GM12878 (cell line): ENCODE data around the gene SMIM22. TPM values are rescaled to one million over a fixed set of nuclear protein-coding genes. Genes with fewer than 3 reads are reported as not detected.

Experiments
- ATF7 ChIP-seq: fragments of 450-650 bp; IDR thresholded peaks from 2 replicates; pipeline ENCODE4 v1.6.1; 2016; ENCODE audit warnings: low read depth, mild to moderate bottlenecking
- BACH1 ChIP-seq: fragments of 450-650 bp; IDR thresholded peaks from 2 replicates; pipeline ENCODE4 v1.6.1; 2017; ENCODE audit warnings: mild to moderate bottlenecking, borderline replicate concordance
- CBFB ChIP-seq: IDR thresholded peaks from 2 replicates; pipeline ENCODE4 v1.6.1; 2016; ENCODE audit warnings: antibody characterized with exemption, low read depth
- CBX5 ChIP-seq: sonication (generic); IDR thresholded peaks from 2 replicates; pipeline ENCODE4 v1.6.1; 2016; ENCODE audit warnings: low read depth, moderate library complexity, mild to moderate bottlenecking, inconsistent platforms
- CTCF ChIP-seq, 3 experiments: IDR thresholded peaks in 2 of 3; conservative IDR thresholded peaks in 1 of 3; 2 replicates each; pipeline ENCODE4 v1.5.1; 2011; ENCODE audit warnings: low read depth in 3 of 3, low read length in 3 of 3, mild to moderate bottlenecking in 3 of 3, control low read depth in 2 of 3, moderate library complexity in 2 of 3, inconsistent platforms in 1 of 3, mixed read lengths in 1 of 3; ENCODE audit not compliant: control insufficient read depth in 2 of 3, insufficient read depth in 1 of 3; ENCODE audit errors: extremely low read depth in 1 of 3
- CUX1 ChIP-seq: IDR thresholded peaks from 2 replicates; pipeline ENCODE4 v1.6.1; 2012; ENCODE audit warnings: improper control_type of control experiment, low read depth, low read length; ENCODE audit not compliant: insufficient replicate concordance
- EZH2 ChIP-seq: IDR thresholded peaks from 2 replicates; pipeline ENCODE4 v1.6.1; 2012; ENCODE audit warnings: low read depth, mild to moderate bottlenecking, control low read depth, inconsistent platforms, low read length, borderline replicate concordance; ENCODE audit not compliant: control insufficient read depth
- GABPA ChIP-seq: IDR thresholded peaks from 2 replicates; pipeline ENCODE4 v1.6.1; 2014; ENCODE audit warnings: antibody characterized with exemption, low read depth, mild to moderate bottlenecking, inconsistent platforms
- IKZF1 ChIP-seq: fragments of 450-650 bp; conservative IDR thresholded peaks from 2 replicates; pipeline ENCODE4 v1.6.1; 2017; ENCODE audit warnings: antibody characterized with exemption, mild to moderate bottlenecking
- LARP7 ChIP-seq: fragments of 450-650 bp; IDR thresholded peaks from 2 replicates; pipeline ENCODE4 v1.6.1; 2017; ENCODE audit warnings: mild to moderate bottlenecking
- MEF2A ChIP-seq: IDR thresholded peaks from 2 replicates; pipeline ENCODE4 v1.6.1; 2011; ENCODE audit warnings: low read depth, mild to moderate bottlenecking, low read length, moderate library complexity; ENCODE audit not compliant: insufficient read depth
- MXI1 ChIP-seq: fragments of 150-350 bp; IDR thresholded peaks from 2 replicates; pipeline ENCODE4 v1.6.1; 2011; ENCODE audit warnings: low read depth, mild to moderate bottlenecking, inconsistent platforms, low read length, improper control_type of control experiment
- MYC ChIP-seq: IDR thresholded peaks from 2 replicates; pipeline ENCODE4 v1.6.1; 2011; ENCODE audit warnings: mild to moderate bottlenecking, low read length, moderate library complexity, inconsistent platforms; ENCODE audit not compliant: insufficient read depth, insufficient replicate concordance, insufficient read length, severe bottlenecking
- NFYA ChIP-seq: IDR thresholded peaks from 2 replicates; pipeline ENCODE4 v1.6.1; 2011; ENCODE audit warnings: low read depth, mild to moderate bottlenecking, low read length, improper control_type of control experiment, borderline replicate concordance
- SMAD5 ChIP-seq: IDR thresholded peaks from 2 replicates; pipeline ENCODE4 v1.6.1; 2016; ENCODE audit warnings: antibody characterized with exemption, low read depth
- STAT1 ChIP-seq: fragments of 450-650 bp; conservative IDR thresholded peaks from 2 replicates; pipeline ENCODE4 v1.6.1; 2014; ENCODE audit warnings: antibody characterized with exemption, mild to moderate bottlenecking
- ZNF384 ChIP-seq: IDR thresholded peaks from 2 replicates; pipeline ENCODE4 v1.6.1; 2012; ENCODE audit warnings: low read depth, mild to moderate bottlenecking, low read length, improper control_type of control experiment, borderline replicate concordance
- ZNF687 ChIP-seq: fragments of 450-650 bp; IDR thresholded peaks from 2 replicates; pipeline ENCODE4 v1.6.1; 2017; ENCODE audit warnings: mild to moderate bottlenecking, moderate library complexity
- polyA plus RNA-seq, 11 experiments: library from polyadenylated mRNA; depleted of rRNA in 4 of 11; unstranded in 6 of 11; stranded (reverse) in 5 of 11; fragments of >200 nt; fragmentation: Nextera tagmentation in 4 of 11; fragmentation: Illumina TruSeq in 1 of 11; extraction: Ambion mirVana in 4 of 11; extraction: Trizol in 1 of 11; gene quantifications; 1 replicate in 1 of 11; 2 replicates in 10 of 11; pipeline versions ENCODE4 v1.2.1 to v1.2.3, GENCODE V29; 2011 to 2016; ENCODE audit warnings: inconsistent platforms in 2 of 11, missing spikeins in 2 of 11, low read depth in 1 of 11
- total RNA-seq, 4 experiments: library from RNA; depleted of rRNA in 3 of 4; stranded (reverse); fragments of >200 nt in 3 of 4; fragmentation: Illumina TruSeq in 1 of 4; extraction: Trizol in 1 of 4; gene quantifications; 2 replicates each; pipeline versions ENCODE4 v1.2.1 to v1.2.3, GENCODE V29; 2013 to 2021

Gene SMIM22
- total and polyA plus RNA-seq, 10 of the 15 experiments (the other 5 are each of a cell fraction or from before 2014, with no cell fraction given), result 0.83 TPM; not detected in 9

- TF ChIP-seq CTCF (IDR thresholded peaks at IDR 0.05 in 2 of 3, conservative IDR thresholded peaks at IDR 0.05 in 1 of 3; ENCODE audit: control insufficient read depth in 2 of 3, extremely low read depth in 1 of 3, insufficient read depth in 1 of 3, low read depth in 3 of 3, low read length in 3 of 3) (no peak), NFYA (no peak), MEF2A (no peak), MYC (no peak), LARP7 (peak; percentile 74), MXI1 (peak; percentile 85), CBFB (peak; percentile 97), CUX1 (no peak), EZH2 (no peak), GABPA (no peak), BACH1 (0 out of 2 replicates have a peak, but pooled peaks have one; percentile 40), SMAD5 (0 out of 2 replicates have a peak, but pooled peaks have one; percentile 44), STAT1 (no peak), ZNF384 (no peak), IKZF1 (peak; percentile 97), CBX5 (no peak), ZNF687 (no peak), ATF7 (peak; percentile 36; the same call in 1 of the 2 replicates)
Measured at GRCh38 chr16:4766875-4767628, 28.1 kb upstream of the SMIM22 start, which contains the start of gene ZNF500 (continued).
